Effector memory CD4-positive, alpha-beta T cell (primary cell): ENCODE results near the gene AHI1.

ENCODE experiments used
- DNase-seq, 3 donors: peaks; one replicate each; pipeline ENCODE4 v3.0.0-alpha.2; 2020
- H3K27ac ChIP-seq: 2 replicates; pipeline ENCODE4 v1.7.0; 2013; ENCODE audit warnings: mild to moderate bottlenecking, low read length, moderate library complexity; ENCODE audit not compliant: insufficient read depth, poor library complexity, severe bottlenecking
- H3K27me3 ChIP-seq: replicated peaks from 2 replicates; pipeline ENCODE4 v1.7.0; 2013; ENCODE audit warnings: mild to moderate bottlenecking, low read length; ENCODE audit not compliant: insufficient read depth, control insufficient read depth, poor library complexity, severe bottlenecking
- H3K36me3 ChIP-seq: 2 replicates; pipeline ENCODE4 v1.7.0; 2013; ENCODE audit warnings: mild to moderate bottlenecking, low read length, moderate library complexity; ENCODE audit not compliant: control insufficient read depth, insufficient read depth
- H3K4me1 ChIP-seq: 2 replicates; pipeline ENCODE4 v1.7.0; 2013; ENCODE audit warnings: low read length, mild to moderate bottlenecking; ENCODE audit not compliant: control insufficient read depth, insufficient read depth, poor library complexity, severe bottlenecking
- H3K4me3 ChIP-seq: 2 replicates; pipeline ENCODE4 v1.7.0; 2013; ENCODE audit warnings: low read length, low read depth, mild to moderate bottlenecking; ENCODE audit not compliant: insufficient read depth, poor library complexity, severe bottlenecking
- H3K9me3 ChIP-seq: 2 replicates; pipeline ENCODE4 v1.7.0; 2013; ENCODE audit warnings: mild to moderate bottlenecking, low read length, moderate library complexity; ENCODE audit not compliant: control insufficient read depth

Gene AHI1

DNA sequence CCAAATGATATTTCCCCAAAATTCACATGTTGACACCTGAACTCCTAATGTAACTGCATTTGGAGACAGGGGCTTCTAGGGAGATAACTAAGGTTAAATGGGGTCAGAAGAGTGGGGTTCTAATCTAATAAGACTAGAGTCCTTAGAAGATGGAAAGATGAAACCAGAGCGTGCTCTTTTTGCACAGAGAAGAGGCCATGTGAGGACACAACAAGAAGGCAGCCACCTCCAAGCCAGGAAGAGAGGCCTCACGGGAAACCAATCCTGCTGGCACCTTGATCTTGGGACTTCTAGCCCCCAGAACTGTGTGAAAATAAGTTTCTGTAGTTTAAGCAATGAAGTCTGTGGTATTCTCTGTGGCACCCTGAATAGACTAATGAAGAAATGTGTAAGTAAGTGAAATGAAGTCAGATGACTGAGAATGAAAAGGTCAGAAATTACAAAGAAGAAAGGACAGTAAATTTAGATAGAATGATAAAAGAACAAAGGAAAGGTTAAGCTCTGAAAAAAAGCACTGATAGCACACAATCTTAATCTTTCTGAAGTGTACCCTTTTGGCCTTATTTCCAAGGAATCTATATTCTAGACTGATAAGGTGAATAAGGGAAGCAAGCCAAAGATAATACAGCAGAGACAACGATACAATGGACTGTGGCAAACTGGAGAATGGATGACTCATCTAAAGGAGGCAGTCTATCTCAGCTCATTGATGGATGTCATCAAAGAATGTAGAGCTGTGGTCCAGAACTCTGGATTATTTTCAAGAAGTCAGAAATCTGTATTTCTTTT, 206.1 kb downstream of the AHI1 start:
- DNase-seq = no peak
- Histone ChIP-seq H3K27ac (no peak overlapping the region), H3K4me1 (no peaks in the 10 kb centered on the region), H3K27me3 (no peaks in the 10 kb centered on the region), H3K9me3 (no peaks in the 10 kb centered on the region), H3K36me3 (no peaks in the 10 kb centered on the region), H3K4me3 (no peak overlapping the region)

- no peak for DNase-seq
- Histone ChIP-seq H3K36me3 (no peaks in the 10 kb centered on the region), H3K9me3 (no peaks in the 10 kb centered on the region), H3K27me3 (no peaks in the 10 kb centered on the region), H3K27ac (no peak overlapping the region), H3K4me3 (no peak overlapping the region), H3K4me1 (no peaks in the 10 kb centered on the region)
Observed at GRCh38 chr6:135289816-135290215, 207.7 kb downstream of the AHI1 start.

GRCh38 chr6:135286962-135287538, 210.5 kb downstream of the AHI1 start:
- Histone ChIP-seq H3K4me1 (no peaks in the 10 kb centered on the region), H3K9me3 (no peaks in the 10 kb centered on the region), H3K27me3 (no peaks in the 10 kb centered on the region), H3K36me3 (no peaks in the 10 kb centered on the region), H3K27ac (no peak overlapping the region), H3K4me3 (no peak overlapping the region)
- DNase-seq = no peak

DNA sequence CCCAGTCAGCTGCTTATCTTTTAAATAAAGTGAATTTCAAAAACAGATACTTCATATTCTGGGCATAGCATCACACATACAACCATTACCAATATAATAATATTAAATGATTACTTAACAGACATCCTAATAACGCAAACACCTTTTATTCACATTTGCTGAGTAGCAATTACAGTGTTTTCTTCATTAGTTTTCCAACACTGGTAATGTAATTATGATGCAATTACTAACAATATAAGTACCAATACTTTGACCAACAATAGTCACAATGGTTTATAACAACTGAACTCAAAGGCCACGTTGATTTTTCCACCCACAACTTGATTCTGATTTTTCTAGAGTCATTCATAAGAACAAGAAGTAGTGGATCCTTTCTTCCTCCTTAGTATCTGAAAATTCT, 212.4 kb downstream of the AHI1 start:
- Histone ChIP-seq H3K4me1 (no peaks in the 10 kb centered on the region), H3K4me3 (no peak overlapping the region)

GRCh38 chr6:135283926-135284325, 213.6 kb downstream of the AHI1 start:
- Histone ChIP-seq H3K27ac (no peak overlapping the region), H3K27me3 (no peaks in the 10 kb centered on the region), H3K9me3 (no peaks in the 10 kb centered on the region), H3K4me3 (no peak overlapping the region), H3K4me1 (no peaks in the 10 kb centered on the region), H3K36me3 (no peaks in the 10 kb centered on the region)
- DNase-seq = no peak

More for the DNA sequence above, 212.4 kb downstream of the AHI1 start:
- no peaks in the 10 kb centered on the region for H3K9me3 ChIP-seq
- H3K27ac ChIP-seq = no peak overlapping the region
- no peaks in the 10 kb centered on the region for H3K27me3 ChIP-seq
- no peak for DNase-seq
- no peaks in the 10 kb centered on the region for H3K36me3 ChIP-seq

DNA sequence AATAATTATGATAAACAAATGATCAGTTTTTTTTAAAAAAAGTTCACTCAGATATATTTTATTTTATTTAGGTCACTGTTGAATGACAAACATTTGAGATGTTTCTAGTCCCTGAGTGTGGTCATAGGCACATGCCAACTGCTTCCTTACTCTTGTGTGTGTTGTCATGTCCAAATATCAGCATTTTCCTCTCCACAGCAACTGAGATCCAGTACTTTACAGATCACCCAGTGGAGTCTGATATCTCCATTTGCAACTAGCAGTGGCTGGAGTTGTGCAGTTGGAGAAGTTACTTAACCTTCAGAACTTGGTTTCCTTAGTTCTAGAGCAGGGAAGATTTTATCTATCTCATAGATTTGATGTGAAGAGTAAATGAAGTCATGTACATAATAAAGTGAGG, 215.1 kb downstream of the AHI1 start:
- Histone ChIP-seq H3K36me3 (no peaks in the 10 kb centered on the region), H3K27ac (no peak overlapping the region), H3K9me3 (no peaks in the 10 kb centered on the region), H3K4me3 (no peak overlapping the region), H3K4me1 (no peaks in the 10 kb centered on the region), H3K27me3 (no peaks in the 10 kb centered on the region)
- no peak for DNase-seq

DNA sequence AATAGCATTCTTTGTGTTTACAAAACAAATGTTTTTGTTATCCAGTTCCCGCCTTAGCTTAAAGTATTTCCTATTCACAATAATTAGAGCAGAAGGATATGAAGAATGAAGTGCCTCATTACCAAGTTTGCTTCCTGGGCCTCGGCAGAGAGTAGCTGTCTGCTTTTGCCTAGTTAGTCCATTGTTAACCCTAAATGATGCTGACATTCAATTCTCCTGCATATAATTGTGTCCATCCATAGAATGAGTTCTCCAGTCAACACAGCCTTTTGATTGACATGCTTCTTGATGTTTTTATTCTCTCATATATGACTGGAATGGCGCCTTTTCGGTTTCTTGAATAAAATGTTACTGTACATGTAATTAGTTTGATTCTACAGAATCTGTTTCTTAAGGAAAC, 215.6 kb downstream of the AHI1 start:
- Histone ChIP-seq H3K4me3 (no peak overlapping the region), H3K27ac (no peak overlapping the region), H3K36me3 (no peaks in the 10 kb centered on the region), H3K4me1 (no peaks in the 10 kb centered on the region), H3K27me3 (no peaks in the 10 kb centered on the region), H3K9me3 (no peaks in the 10 kb centered on the region)
- DNase-seq = no peak

DNA sequence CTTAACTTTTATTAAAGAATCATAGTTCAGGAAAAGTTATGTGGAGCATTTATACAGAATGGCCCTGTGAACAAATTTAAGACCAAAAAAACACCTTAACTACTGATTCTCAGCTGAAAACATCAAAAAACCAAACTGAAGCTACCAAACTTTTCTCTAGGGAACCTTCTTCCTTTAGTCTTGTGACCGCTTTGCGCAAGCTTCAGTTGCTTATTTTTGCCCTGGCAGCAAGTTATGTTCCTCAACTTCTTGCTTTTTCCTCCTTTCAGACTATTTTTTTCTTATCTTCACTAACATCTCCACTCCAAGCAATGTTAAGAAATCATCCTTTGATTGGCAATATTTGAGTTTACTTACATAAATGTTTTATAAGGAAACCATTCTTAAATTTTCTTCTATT, 216.3 kb downstream of the AHI1 start:
- no peak overlapping the region for H3K27ac ChIP-seq
- no peaks in the 10 kb centered on the region for H3K36me3 ChIP-seq
- no peaks in the 10 kb centered on the region for H3K9me3 ChIP-seq
- H3K27me3 ChIP-seq = no peaks in the 10 kb centered on the region
- no peak for DNase-seq
- no peaks in the 10 kb centered on the region for H3K4me1 ChIP-seq
- H3K4me3 ChIP-seq = no peak overlapping the region

GRCh38 chr6:135280375-135281136, 217.0 kb downstream of the AHI1 start:
- H3K9me3 ChIP-seq = no peaks in the 10 kb centered on the region
- H3K27me3 ChIP-seq = no peaks in the 10 kb centered on the region
- no peak for DNase-seq
- H3K4me3 ChIP-seq = no peak overlapping the region
- no peaks in the 10 kb centered on the region for H3K36me3 ChIP-seq
- no peak overlapping the region for H3K27ac ChIP-seq
- no peaks in the 10 kb centered on the region for H3K4me1 ChIP-seq

DNA sequence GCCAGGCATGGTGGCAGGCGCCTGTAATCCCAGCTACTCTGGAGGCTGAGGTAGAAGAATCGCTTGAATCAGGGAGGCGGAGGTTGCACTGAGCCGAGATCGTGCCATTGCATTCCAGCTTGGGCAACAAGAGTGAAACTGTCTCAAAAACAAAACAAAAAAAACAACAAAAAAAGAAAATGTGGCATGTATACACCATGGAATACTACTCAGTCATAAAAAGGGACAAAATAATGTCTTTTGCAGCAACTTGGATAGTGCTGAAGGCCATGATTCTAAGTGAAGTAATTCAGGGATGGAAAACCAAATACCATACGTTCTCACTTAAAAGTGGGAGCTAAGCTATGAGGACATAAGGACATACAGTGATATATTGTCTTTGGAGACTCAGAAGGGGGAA, 220.1 kb downstream of the AHI1 start:
- Histone ChIP-seq H3K27me3 (no peaks in the 10 kb centered on the region), H3K27ac (no peak overlapping the region), H3K36me3 (no peaks in the 10 kb centered on the region), H3K9me3 (no peaks in the 10 kb centered on the region), H3K4me3 (no peak overlapping the region), H3K4me1 (no peaks in the 10 kb centered on the region)
- DNase-seq = no peak
